HG03558 (cell line): ENCODE measurements around the gene CPSF7.
"Not testable (repeated sequence)": the region's sequence is repeated elsewhere in the genome, so short reads cannot be mapped to it uniquely, and the experiment has no call there.

Experiments
- ATAC-seq: cut with Tn5 transposase; IDR thresholded peaks from one replicate; pipeline ENCODE4 v1.9.1; 2021; ENCODE audit warnings: moderate number of reproducible peaks; ENCODE audit not compliant: unreplicated experiment; ENCODE audit errors: extremely low read depth

CPSF7 gene

GRCh38 chr11:61392981-61393595, 36.7 kb downstream of the CPSF7 start:
- ATAC-seq, result no peak

GRCh38 chr11:61390161-61390560, 39.6 kb downstream of the CPSF7 start:
- ATAC-seq, result no peak

DNA sequence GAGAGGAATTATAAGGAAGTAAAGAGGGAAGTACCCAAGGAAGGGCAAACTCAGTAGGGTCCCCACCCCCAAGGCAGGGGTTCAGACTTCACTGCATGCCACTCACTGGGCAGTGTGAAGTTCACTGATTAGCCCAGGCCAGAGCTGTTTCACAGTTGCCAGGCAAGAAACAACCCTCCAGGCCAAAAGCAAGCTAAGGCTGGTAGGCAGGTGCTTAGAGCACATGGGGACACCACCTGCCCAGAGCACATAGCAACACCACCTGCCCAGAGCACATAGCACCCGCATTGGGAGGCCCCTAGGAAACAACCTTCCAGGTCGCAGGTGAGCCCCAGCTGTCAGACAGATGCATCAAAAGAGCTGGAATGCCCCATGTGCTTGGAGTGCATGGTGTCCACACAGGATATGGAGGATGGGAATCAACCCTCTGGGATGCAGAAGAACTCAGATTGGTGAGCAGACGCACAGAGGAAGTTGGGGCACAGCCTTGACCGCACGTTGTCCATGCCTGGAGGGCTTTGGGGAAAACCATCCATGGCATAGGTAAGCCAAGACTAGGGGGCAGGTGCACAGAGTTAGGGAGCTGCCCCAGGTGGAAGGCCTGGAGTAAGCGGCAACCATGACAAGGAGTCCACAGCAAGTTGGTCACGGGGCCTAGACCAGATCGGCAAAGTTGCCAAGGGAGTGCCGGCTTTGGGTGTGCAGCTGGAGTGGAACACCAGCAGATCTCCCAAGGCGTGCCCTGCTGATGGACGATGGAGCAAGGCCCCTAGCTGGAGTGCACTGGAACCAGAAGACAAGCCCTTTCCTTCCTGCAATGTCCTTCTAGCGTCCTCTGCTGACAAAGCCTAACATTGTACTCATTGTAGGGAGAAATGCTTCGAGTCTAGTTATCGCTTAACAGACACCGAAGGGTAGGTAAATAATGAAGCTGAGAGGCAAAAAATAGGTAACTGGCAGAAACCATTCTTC, 45.2 kb downstream of the CPSF7 start:
- ATAC-seq, result no peak

- not testable (repeated sequence) for ATAC-seq
These were observed 45.9 kb downstream of the CPSF7 start for GRCh38 chr11:61383859-61384258.

- no peak for ATAC-seq
These were observed 48.9 kb downstream of the CPSF7 start for GRCh38 chr11:61380884-61381283.

DNA sequence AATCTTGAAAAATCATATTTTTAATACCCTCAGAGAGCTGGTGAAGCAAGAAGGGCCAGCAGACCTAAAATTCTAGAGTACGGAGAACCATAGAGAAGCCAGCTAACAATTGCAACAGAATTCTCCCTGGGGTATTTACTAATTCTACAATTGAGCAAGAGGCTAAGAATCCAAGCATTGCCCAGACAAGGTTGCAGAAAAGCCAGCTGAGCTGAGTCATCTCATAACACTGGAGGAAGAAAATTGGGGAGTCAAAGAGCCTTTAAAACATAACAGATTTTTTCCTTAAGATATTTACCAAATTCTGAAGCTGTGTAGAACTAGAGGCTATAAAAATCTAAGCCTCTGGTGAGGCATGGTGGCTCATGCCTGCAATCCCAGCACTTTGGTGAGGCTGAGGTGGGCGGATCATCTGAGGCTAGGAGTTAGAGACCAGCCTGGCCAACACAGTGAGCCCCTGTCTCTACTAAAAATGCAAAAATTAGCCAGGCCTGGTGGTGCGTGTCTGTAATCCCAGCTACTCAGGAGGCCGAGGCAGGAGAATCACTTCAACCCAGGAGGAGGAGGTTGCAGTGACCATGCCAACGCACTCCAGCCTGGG, 51.0 kb downstream of the CPSF7 start:
- ATAC-seq, result no peak

GRCh38 chr11:61377461-61378160, 52.2 kb downstream of the CPSF7 start:
- no peak for ATAC-seq

DNA sequence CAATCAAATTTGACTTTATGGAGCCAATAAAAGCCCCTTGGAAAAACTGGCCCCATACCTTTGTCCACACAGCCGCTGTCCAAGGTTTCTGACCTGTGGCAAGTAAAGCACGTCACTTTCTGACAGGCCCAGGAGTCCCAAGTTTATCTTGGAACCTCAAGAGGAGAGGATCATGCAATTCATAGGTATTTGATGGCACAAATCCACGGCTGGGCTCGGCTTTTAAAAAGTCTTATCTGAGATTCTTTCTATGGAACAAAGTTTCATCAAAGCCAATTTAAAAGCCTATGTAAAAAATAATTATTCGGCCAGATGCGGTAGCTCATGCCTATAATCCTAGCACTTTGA, 54.0 kb downstream of the CPSF7 start:
- ATAC-seq, result no peak

DNA sequence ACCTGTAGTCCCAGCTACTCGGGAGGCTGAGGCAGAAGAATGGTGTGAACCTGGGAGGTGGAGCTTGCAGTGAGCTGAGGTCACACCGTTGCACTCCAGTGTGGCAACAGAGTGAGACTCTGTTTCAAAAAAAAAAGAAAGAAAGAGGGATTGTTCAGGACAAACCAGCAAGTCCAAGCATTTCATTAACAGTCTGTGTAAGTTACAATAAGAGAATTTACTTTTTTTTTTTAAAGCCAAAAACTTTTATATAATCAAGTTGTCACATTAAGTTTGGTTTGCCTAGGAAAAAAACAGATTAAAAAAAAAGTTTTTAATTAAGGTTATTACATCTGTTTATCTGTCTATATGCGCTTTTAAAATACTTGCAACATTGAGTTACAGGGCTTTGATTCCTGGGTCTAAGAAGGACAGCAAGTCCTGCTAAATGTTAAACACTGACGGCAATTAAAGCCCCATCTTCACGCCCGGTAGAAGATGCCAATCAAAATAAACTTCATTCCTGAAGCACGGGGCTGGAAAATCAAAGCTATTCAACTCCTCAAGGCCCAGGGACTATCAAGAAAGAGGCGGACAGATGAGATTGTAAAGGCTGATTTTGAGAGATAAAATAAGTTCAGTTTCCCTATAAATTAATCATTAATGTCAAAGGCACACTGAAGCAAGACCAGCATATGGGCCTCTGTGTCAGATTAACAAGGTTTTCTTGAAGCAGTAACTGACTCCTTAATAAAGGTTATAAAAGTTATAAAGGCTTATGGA, 56.9 kb downstream of the CPSF7 start:
- no peak for ATAC-seq

DNA sequence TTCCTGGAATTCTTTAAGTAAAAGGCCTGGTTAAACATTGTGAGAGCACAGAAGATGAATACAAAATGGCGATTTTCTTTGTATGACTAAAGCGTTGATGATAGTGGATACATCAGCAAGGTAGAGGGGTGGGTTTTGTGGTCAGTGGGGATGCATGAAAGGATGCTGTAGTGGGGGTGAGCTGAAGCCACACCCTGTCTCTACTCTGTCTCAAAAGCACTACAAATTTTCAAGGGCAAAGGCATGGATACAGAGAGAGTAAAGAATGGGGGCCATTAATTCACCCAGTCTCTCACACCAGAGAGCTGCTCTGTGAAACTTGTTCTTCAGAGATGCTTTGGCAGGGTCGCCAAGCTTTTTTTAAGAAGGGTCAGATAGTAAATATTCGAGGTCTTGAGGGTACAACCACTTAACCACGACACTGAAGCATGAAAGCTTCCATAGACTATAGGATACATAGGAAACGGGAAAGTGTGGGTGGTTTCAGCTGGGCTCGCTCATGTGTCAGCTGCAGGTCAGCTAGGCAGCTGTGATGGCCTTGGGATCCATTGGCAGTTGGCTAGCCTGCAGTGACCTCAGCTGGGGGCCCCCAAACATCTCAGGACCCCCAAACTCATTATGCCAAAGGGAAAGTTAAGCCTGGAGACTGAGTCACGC, 59.3 kb downstream of the CPSF7 start:
- no peak for ATAC-seq

DNA sequence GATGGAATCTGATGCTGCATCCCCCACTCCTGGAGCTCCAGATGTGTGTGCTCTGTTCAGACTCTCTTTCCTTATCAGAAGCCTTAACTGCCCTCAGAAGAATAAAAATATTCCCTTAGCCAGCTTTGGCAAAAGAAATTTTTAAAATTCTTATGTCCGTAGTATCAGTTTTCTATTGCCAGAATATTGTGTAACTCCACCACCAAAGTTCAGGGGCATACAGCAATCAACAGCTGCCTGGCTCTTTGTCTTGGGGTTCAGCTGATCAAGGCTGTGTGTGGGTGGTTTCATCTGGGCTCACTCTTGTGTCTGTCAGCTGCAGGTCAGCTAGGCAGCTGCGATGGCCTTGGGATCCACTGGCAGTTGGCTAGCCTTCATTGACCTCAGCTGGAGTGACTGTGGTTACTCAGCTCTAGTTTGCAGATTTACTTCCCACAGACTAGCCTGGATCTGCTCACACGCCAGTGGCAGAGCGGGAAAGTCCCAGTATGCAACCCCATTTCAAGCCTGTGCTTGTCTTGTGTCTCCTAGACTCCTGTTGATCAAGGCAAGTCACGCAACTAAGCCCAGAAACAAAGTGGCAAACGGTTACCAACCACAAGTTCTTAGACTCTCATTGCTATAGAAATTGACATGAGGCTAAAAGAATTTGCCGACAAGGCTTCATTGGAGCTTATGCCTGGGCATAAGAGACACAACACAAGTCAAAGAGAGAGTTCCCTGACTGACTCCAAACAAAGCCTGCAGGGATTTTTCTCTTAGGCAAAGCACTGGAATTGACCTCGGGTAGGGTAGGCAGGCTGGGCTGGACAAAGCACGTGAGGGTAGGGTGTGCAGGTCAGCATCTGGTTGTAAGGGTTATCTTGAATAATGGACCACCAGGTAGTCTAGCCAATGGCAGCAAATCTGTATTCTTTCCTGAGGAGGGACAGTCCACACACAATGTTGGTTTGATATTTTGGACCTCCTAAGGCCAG, 60.1 kb downstream of the CPSF7 start:
- no peak for ATAC-seq

GRCh38 chr11:61368646-61369045, 61.1 kb downstream of the CPSF7 start:
- no peak for ATAC-seq

- no peak for ATAC-seq
These were observed 62.4 kb downstream of the CPSF7 start for GRCh38 chr11:61367406-61367805.

- ATAC-seq, result no peak
These were observed 65.6 kb downstream of the CPSF7 start for GRCh38 chr11:61364012-61364675.

DNA sequence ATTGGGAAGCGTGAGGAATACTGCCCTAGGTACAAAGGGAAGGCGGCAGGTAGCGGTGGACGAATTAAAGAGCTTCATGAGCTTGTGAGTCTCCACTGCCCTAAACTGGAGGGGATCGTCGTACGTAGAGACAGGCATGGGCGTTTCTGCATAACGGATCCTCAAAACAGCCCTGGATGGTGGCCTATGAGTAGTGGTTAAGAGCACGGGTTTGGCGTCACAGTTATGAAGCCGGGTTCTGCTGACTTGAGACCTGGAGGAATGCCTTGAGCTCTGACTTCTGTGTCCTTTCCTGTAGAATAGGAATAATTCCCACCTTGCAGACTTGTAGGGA, 67.3 kb downstream of the CPSF7 start:
- ATAC-seq, result no peak

- ATAC-seq, result peak; percentile 76
These were observed 67.8 kb downstream of the CPSF7 start, which contains the start of the genes CYB561A3 and TMEM138 for GRCh38 chr11:61361741-61362541. TSS of gene CYB561A3 (minus strand) at chr11:61361882. CDS start at chr11:61356713, 5,169 bp downstream. TSS of gene TMEM138 (plus strand) at chr11:61362374. CDS start at chr11:61364391, 2,017 bp downstream.

- no peak for ATAC-seq
These were observed 68.5 kb downstream of the CPSF7 start for GRCh38 chr11:61361237-61361740.
